GM12891 (cell line): Measurements from ENCODE around the gene NGEF.

Experiments
- POLR2A ChIP-seq: IDR thresholded peaks from 2 replicates; pipeline ENCODE4 v1.6.1; 2011; ENCODE audit warnings: low read depth, low read length, control low read depth
- POLR2AphosphoS5 ChIP-seq: IDR thresholded peaks from 2 replicates; pipeline ENCODE4 v1.6.1; 2011; ENCODE audit warnings: low read depth, low read length, control low read depth
- POU2F2 ChIP-seq: IDR thresholded peaks from 2 replicates; pipeline ENCODE4 v1.6.1; 2011; ENCODE audit warnings: low read depth, mild to moderate bottlenecking, control low read depth, low read length, moderate library complexity
- SPI1 ChIP-seq: IDR thresholded peaks from 2 replicates; pipeline ENCODE4 v1.6.1; 2011; ENCODE audit warnings: low read depth, low read length, control low read depth
- TAF1 ChIP-seq: IDR thresholded peaks from 2 replicates; pipeline ENCODE4 v1.6.1; 2011; ENCODE audit warnings: low read depth, low read length, control low read depth

DNA sequence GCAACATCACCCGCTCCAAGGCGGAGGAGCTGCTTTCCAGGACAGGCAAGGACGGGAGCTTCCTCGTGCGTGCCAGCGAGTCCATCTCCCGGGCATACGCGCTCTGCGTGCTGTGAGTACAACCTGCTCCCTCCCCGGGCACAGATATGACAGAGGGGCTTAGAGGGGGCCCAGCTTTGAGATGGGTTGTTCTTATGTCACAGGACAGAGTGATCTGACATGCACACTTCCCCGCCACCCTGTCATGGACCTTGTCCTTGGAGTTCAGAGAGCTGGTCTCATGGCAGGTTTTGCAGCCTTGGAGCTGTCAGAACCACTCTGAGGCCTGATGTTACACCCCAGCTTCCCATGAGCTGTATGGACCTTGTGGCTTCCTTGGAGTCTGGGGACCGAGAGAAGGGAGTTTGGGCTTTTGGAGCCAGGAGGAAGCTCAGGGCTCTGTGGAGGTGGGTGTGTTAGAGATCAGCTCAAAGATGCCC is 47.5 kb upstream of the NGEF start:
- TF ChIP-seq POLR2A: no peak
- no peak for TF ChIP-seq SPI1
- TF ChIP-seq POLR2AphosphoS5: no peak
- no peak for TF ChIP-seq TAF1
- no peak for TF ChIP-seq POU2F2
